ENCODE results near the gene GIN1. TPM values are rescaled to one million over a fixed set of nuclear protein-coding genes. Genes with fewer than 3 reads are reported as not detected.

The GIN1 gene
- total RNA-seq, 1 experiment from 2014 or later, result 6.6 TPM

DNA sequence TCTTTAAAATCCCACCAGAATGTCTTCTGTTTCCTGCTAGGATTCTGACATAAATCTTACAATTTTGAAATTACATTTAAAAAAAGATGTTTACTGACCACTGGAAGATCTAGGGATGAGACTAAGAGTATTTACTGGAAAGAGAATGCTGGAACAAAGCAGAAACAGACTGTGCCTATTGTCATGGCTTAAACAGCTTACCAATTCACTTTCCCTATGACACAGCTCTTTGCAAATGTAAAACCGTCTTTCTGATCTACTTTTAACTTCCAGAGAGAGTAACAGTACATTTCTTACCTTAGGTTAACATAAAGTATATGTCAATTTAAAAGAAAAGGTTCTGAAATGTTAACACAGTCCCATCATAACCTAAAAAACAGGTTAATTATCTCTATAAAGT is 10.7 kb downstream of the GIN1 start:
- H2BK120ac ChIP-seq (ENCODE audit: low read depth, low read length, poor library complexity, severe bottlenecking), result no peak overlapping the region
- H3K56ac ChIP-seq (ENCODE audit: insufficient read length, low read depth, low read length), result no peak overlapping the region
- TF ChIP-seq, protein P1, sequence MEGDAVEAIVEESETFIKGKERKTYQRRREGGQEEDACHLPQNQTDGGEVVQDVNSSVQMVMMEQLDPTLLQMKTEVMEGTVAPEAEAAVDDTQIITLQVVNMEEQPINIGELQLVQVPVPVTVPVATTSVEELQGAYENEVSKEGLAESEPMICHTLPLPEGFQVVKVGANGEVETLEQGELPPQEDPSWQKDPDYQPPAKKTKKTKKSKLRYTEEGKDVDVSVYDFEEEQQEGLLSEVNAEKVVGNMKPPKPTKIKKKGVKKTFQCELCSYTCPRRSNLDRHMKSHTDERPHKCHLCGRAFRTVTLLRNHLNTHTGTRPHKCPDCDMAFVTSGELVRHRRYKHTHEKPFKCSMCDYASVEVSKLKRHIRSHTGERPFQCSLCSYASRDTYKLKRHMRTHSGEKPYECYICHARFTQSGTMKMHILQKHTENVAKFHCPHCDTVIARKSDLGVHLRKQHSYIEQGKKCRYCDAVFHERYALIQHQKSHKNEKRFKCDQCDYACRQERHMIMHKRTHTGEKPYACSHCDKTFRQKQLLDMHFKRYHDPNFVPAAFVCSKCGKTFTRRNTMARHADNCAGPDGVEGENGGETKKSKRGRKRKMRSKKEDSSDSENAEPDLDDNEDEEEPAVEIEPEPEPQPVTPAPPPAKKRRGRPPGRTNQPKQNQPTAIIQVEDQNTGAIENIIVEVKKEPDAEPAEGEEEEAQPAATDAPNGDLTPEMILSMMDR (conservative IDR thresholded peaks at IDR 0.05), result no peak
- no peak overlapping the region for H4K5ac ChIP-seq (ENCODE audit: insufficient read length, low read depth, low read length)
- Mint-ChIP-seq H3K27ac (peak overlapping the region; percentile 53 to 89 (median 88); a peak in 4 of 7 replicates), H3K4me3 (no peak overlapping the region), H3K36me3 (ENCODE audit: insufficient read depth in 1 of 3, low read depth in 3 of 3) (peaks cover 2 to 13% (median 4%) of the 10 kb centered on the region in 3 experiments; a peak in 5 of 7 replicates), H3K27me3 (ENCODE audit: low read depth) (no peaks in the 10 kb centered on the region), H3K9me3 (no peaks in the 10 kb centered on the region; a peak in 1 of 5 replicates), H3K4me1 (peaks cover 22 to 32% of the 10 kb centered on the region in 2 experiments)
- no peak overlapping the region for H3K9ac ChIP-seq (ENCODE audit: extremely low read depth, insufficient read length, low read length)
- H2AFZ ChIP-seq (ENCODE audit: low read length), result no peak overlapping the region
- H3K27ac ChIP-seq (ENCODE audit: insufficient read length, low read depth, low read length), result no peak overlapping the region
- no peaks in the 10 kb centered on the region for H3K9me3 ChIP-seq (ENCODE audit: control insufficient read depth, low read depth, low read length)
- H4K20me1 ChIP-seq (ENCODE audit: control insufficient read depth, insufficient read depth, insufficient read length), result no peaks in the 10 kb centered on the region
- no CpG with 5 or more reads among the region's 1 CpG for WGBS (ENCODE audit: extremely low coverage, insufficient read length, low lambda C conversion rate)
- no peak for DNase-seq
- no peak overlapping the region for H3T11ph ChIP-seq (ENCODE audit: low read length)
- no peak overlapping the region for H2BK15ac ChIP-seq (ENCODE audit: low read depth, low read length)
- H3K79me1 ChIP-seq (ENCODE audit: insufficient read depth, low read depth, low read length, poor library complexity, severe bottlenecking), result no peaks in the 10 kb centered on the region
- H3K23ac ChIP-seq (ENCODE audit: insufficient read length, low read depth, low read length), result no peak overlapping the region
- H3K27me3 ChIP-seq (ENCODE audit: insufficient read depth, low read length), result no peaks in the 10 kb centered on the region
- no peak overlapping the region for H3K14ac ChIP-seq (ENCODE audit: insufficient read depth, low read length)
- no peak overlapping the region for H2BK20ac ChIP-seq (ENCODE audit: low read depth, low read length, poor library complexity, severe bottlenecking)
- H2AK5ac ChIP-seq (ENCODE audit: insufficient read length, low read length), result no peak overlapping the region
- no peak overlapping the region for H3K4ac ChIP-seq (ENCODE audit: low read depth, low read length)
- H2BK5ac ChIP-seq (ENCODE audit: insufficient read length, low read length), result no peak overlapping the region
- no peak overlapping the region for H2BK12ac ChIP-seq (ENCODE audit: insufficient read length, low read depth, low read length)
- H3K18ac ChIP-seq (ENCODE audit: insufficient read length, low read depth, low read length), result no peak overlapping the region
- no peak overlapping the region for H4K91ac ChIP-seq (ENCODE audit: insufficient read length, low read depth, low read length)
- H3K4me1 ChIP-seq (ENCODE audit: insufficient read depth, low read length), result peaks cover 2% of the 10 kb centered on the region; the same call in 1 of the 2 replicates
- no peaks in the 10 kb centered on the region for H3K79me2 ChIP-seq (ENCODE audit: insufficient read depth, low read length)
- H4K8ac ChIP-seq (replicated peaks; ENCODE audit: insufficient read length, low read depth, low read length), result no peak overlapping the region
- no peak overlapping the region for H3K4me2 ChIP-seq (ENCODE audit: insufficient read depth, insufficient read length, low read length)
- no peaks in the 10 kb centered on the region for H3K23me2 ChIP-seq (ENCODE audit: insufficient read length, low read depth, low read length, poor library complexity, severe bottlenecking)
